ENCODE results near the gene INPP4A. TPM values are rescaled to one million over a fixed set of nuclear protein-coding genes. Genes with fewer than 3 reads are reported as not detected.

The INPP4A gene
- total and polyA plus RNA-seq, 8 donors = 1.5 to 65.3 (median 12.2) TPM

DNA sequence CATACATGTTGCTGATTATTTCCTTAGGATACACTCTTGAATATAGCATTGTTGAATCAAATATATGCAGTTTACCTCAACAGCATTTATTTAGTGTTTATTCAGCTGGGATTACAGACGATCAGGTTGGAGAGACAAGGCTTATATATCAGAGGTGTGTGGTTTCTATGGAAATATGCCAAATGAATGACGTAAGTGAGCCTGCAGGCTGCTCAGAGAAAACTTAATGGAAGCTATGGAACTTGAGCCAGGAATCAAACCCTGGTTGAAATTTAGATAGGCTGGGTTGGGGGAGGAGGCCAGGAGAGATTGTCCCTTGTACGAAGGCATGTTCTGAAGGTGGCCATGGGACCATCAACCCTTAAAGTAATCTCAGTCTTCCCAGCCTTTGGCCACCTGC is 79.5 kb downstream of the INPP4A start:
- H3K27me3 ChIP-seq = no peaks in the 10 kb centered on the region
- WGBS, 5 donors = 44 to 60% (median 51%) methylated on average over 3 of the region's 3 CpGs
- peak in 1 of 2 donors; percentile 63 for DNase-seq
- H3K36me3 ChIP-seq = peaks cover 0 to 24% (median 21%) of the 10 kb centered on the region in 4 donors
- TF ChIP-seq POLR2AphosphoS5 (IDR thresholded peaks at IDR 0.05) (no peak), EP300 (IDR thresholded peaks at IDR 0.05) (no peak), POLR2A (IDR thresholded peaks at IDR 0.05) (no peak)
- TF ChIP-seq, protein P1, sequence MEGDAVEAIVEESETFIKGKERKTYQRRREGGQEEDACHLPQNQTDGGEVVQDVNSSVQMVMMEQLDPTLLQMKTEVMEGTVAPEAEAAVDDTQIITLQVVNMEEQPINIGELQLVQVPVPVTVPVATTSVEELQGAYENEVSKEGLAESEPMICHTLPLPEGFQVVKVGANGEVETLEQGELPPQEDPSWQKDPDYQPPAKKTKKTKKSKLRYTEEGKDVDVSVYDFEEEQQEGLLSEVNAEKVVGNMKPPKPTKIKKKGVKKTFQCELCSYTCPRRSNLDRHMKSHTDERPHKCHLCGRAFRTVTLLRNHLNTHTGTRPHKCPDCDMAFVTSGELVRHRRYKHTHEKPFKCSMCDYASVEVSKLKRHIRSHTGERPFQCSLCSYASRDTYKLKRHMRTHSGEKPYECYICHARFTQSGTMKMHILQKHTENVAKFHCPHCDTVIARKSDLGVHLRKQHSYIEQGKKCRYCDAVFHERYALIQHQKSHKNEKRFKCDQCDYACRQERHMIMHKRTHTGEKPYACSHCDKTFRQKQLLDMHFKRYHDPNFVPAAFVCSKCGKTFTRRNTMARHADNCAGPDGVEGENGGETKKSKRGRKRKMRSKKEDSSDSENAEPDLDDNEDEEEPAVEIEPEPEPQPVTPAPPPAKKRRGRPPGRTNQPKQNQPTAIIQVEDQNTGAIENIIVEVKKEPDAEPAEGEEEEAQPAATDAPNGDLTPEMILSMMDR (IDR thresholded peaks at IDR 0.05) = no peak
- H3K4me3 ChIP-seq = no peak overlapping the region
- intact Hi-C loops (cut with DNase I; ENCODE audit: low total_unique reads) = no loop called here
- no peak overlapping the region for H3K27ac ChIP-seq
- H3K9me3 ChIP-seq = no peaks in the 10 kb centered on the region
- peaks cover 0 to 13% (median under 1%) of the 10 kb centered on the region in 4 donors for H3K4me1 ChIP-seq

- Histone ChIP-seq H3K36me3 (peaks cover 0 to 6% (median 5%) of the 10 kb centered on the region in 4 donors), H3K4me3 (no peak overlapping the region), H3K4me1 (peaks cover 0 to 8% (median 0%) of the 10 kb centered on the region in 4 donors), H3K9me3 (no peaks in the 10 kb centered on the region), H3K27me3 (no peaks in the 10 kb centered on the region), H3K27ac (no peak overlapping the region)
- TF ChIP-seq POLR2A (IDR thresholded peaks at IDR 0.05) = no peak
- TF ChIP-seq EP300 (IDR thresholded peaks at IDR 0.05) = no peak
- TF ChIP-seq, protein P1 (IDR thresholded peaks at IDR 0.05) = no peak
- no peak for TF ChIP-seq POLR2AphosphoS5 (IDR thresholded peaks at IDR 0.05)
- no peak for DNase-seq
- intact Hi-C loops (cut with DNase I; ENCODE audit: low total_unique reads) = no loop called here
Measured at GRCh38 chr2:98528349-98528748, 83.7 kb downstream of the INPP4A start.

DNA sequence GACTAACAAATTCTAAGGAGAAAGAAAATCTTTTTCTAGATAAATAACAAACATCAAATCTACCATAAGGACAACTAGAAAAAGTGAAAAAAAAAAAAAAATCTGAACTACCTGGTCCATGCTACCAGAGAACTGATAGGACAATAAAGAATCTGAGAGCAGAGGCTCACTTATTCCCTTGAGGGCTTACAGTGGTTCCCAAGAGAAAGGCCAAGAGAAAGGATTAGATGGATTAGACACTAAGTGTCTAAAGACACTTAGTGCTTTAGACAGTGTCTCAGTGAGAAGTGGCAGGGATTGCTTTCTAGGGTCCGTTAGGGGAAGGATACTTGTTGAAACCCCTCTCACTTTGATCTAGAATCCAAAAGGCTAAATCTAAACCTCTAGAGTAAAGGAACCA is 85.5 kb downstream of the INPP4A start:
- no peaks in the 10 kb centered on the region for H3K4me1 ChIP-seq
- WGBS, 5 donors = 79 to 97% (median 95%) methylated on average over 1 of the region's 1 CpG
- H3K27me3 ChIP-seq = no peaks in the 10 kb centered on the region
- intact Hi-C loops (cut with DNase I; ENCODE audit: low total_unique reads) = no loop called here
- TF ChIP-seq, protein P1 (IDR thresholded peaks at IDR 0.05) = no peak
- no peak for TF ChIP-seq EP300 (IDR thresholded peaks at IDR 0.05)
- TF ChIP-seq POLR2A (IDR thresholded peaks at IDR 0.05) = no peak
- TF ChIP-seq POLR2AphosphoS5 (IDR thresholded peaks at IDR 0.05) = no peak
- no peak overlapping the region for H3K27ac ChIP-seq
- H3K9me3 ChIP-seq = no peaks in the 10 kb centered on the region
- no peak for DNase-seq
- H3K4me3 ChIP-seq = no peak overlapping the region
- H3K36me3 ChIP-seq = peaks cover 0 to 17% (median 11%) of the 10 kb centered on the region in 4 donors

DNA sequence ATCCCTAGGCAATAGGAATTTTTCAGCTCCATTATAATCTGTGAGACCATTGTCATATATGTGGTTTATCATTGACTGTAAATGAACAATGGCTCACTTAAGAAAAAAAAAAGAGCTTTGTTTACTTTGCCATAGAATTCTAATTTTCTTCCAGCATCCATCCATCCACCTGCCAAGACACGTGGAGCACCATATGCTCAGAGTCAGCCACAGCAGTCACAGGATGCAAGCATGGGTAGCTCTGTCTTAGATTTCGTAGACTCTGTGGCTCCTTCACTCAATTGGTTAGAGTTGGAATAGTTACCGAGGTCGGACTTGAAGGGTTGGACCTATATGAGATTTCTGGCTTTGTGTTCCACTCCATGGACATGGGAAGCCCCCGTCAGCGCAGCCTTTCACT is 88.1 kb downstream of the INPP4A start:
- whole genome bisulfite sequencing, 5 donors = 81 to 89% (median 86%) methylated on average over 6 of the region's 6 CpGs
- H3K27me3 ChIP-seq = no peaks in the 10 kb centered on the region
- TF ChIP-seq POLR2AphosphoS5 (IDR thresholded peaks at IDR 0.05) = no peak
- no peak for TF ChIP-seq POLR2A (IDR thresholded peaks at IDR 0.05)
- TF ChIP-seq, protein P1 (IDR thresholded peaks at IDR 0.05) = no peak
- no peak for TF ChIP-seq EP300 (IDR thresholded peaks at IDR 0.05)
- no peak overlapping the region for H3K4me3 ChIP-seq
- no peaks in the 10 kb centered on the region for H3K9me3 ChIP-seq
- no peak overlapping the region for H3K27ac ChIP-seq
- no peak for DNase-seq
- no peaks in the 10 kb centered on the region for H3K4me1 ChIP-seq
- intact Hi-C loops (cut with DNase I; ENCODE audit: low total_unique reads) = no loop called here
- peaks cover 9 to 36% (median 33%) of the 10 kb centered on the region in 4 donors for H3K36me3 ChIP-seq
